Thyroid gland (tissue), 4 donors: ENCODE data around the gene CACNA1I. TPM values are rescaled to one million over a fixed set of nuclear protein-coding genes. Genes with fewer than 3 reads are reported as not detected.

Experiments
- DNase-seq, 2 donors: peaks; one replicate each; pipeline ENCODE4 v3.0.0-alpha.2; 2019
- H3K27ac ChIP-seq, 3 donors: fragments of 200-600 bp; sonication (generic); 1 replicate in 2 of 3; 2 replicates in 1 of 3; pipeline ENCODE4 v1.5.1; 2016 to 2019; ENCODE audit warnings: mild to moderate bottlenecking in 1 of 3, moderate library complexity in 1 of 3
- H3K27me3 ChIP-seq: fragments of 200-600 bp; sonication (generic); one replicate; pipeline ENCODE4 v1.5.1; 2019
- H3K36me3 ChIP-seq, 2 donors: fragments of 200-600 bp; sonication (generic); one replicate each; pipeline ENCODE4 v1.5.1; 2016 to 2019
- H3K4me1 ChIP-seq, 2 donors: fragments of 200-600 bp; sonication (generic); one replicate each; pipeline ENCODE4 v1.5.1; 2017 to 2019
- H3K4me3 ChIP-seq, 3 donors: fragments of 200-600 bp; sonication (generic); replicated peaks in 1 of 3; 1 replicate in 2 of 3; 2 replicates in 1 of 3; pipeline ENCODE4 v1.5.1; 2016; ENCODE audit warnings: mild to moderate bottlenecking in 1 of 3
- H3K9me3 ChIP-seq: fragments of 200-600 bp; sonication (generic); one replicate; pipeline ENCODE4 v1.5.1; 2017
- CTCF ChIP-seq, 6 experiments: fragments of 200-600 bp in 3 of 6; fragments of 450-650 bp in 3 of 6; sonication (generic) in 3 of 6; IDR thresholded peaks; one replicate each; pipeline ENCODE4 v1.5.1; 2016 to 2019; ENCODE audit warnings: antibody characterized with exemption in 6 of 6, mild to moderate bottlenecking in 2 of 6, inconsistent platforms in 1 of 6, moderate library complexity in 1 of 6
- POLR2A ChIP-seq, 2 donors: fragments of 450-650 bp; IDR thresholded peaks; one replicate each; pipeline ENCODE4 v1.6.1; 2017; ENCODE audit warnings: antibody characterized with exemption in 2 of 2, mild to moderate bottlenecking in 2 of 2, moderate library complexity in 1 of 2
- WGBS, 2 donors: methylation state at CpG; one replicate each; pipeline ENCODE4 v1.1.5; 2017; 5-methylcytosine and 5-hydroxymethylcytosine counted together
- intact Hi-C: fragments of 100-400 bp; cut with DNase I; formaldehyde crosslinking; loops from one replicate; pipeline ENCODE4 v1.15.1; 2023
- total RNA-seq, 4 donors: library from RNA; depleted of rRNA; stranded (reverse); fragments of >200 nt; gene quantifications; one replicate each; pipeline ENCODE4 v1.2.3, GENCODE V29; 2016

CACNA1I gene
- total RNA-seq, 4 donors from 2014 or later = 3.7 to 10.7 (median 6.4) TPM

- Histone ChIP-seq H3K27me3 (no peaks in the 10 kb centered on the region), H3K27ac (no peak overlapping the region), H3K9me3 (no peaks in the 10 kb centered on the region), H3K4me1 (no peaks in the 10 kb centered on the region), H3K4me3 (no peak overlapping the region), H3K36me3 (no peaks in the 10 kb centered on the region)
- WGBS, 2 donors = 74 to 86% methylated on average over 15 of the region's 15 CpGs
- intact Hi-C loops = no loop called here
- TF ChIP-seq POLR2A (IDR thresholded peaks at IDR 0.05) (no peak), CTCF (IDR thresholded peaks at IDR 0.05) (no peak)
- DNase-seq = no peak
Measured at GRCh38 chr22:39655831-39656230, 85.3 kb downstream of the CACNA1I start.

- intact Hi-C loops = no loop called here
- 72 to 77% methylated on average over 17 of the region's 17 CpGs for WGBS, 2 donors
- Histone ChIP-seq H3K9me3 (no peaks in the 10 kb centered on the region), H3K27ac (no peak overlapping the region), H3K4me3 (no peak overlapping the region), H3K27me3 (no peaks in the 10 kb centered on the region), H3K4me1 (no peaks in the 10 kb centered on the region), H3K36me3 (no peaks in the 10 kb centered on the region)
- no peak for DNase-seq
- TF ChIP-seq POLR2A (IDR thresholded peaks at IDR 0.05) = no peak
- no peak for TF ChIP-seq CTCF (IDR thresholded peaks at IDR 0.05)
Measured at GRCh38 chr22:39656495-39657490, 86.2 kb downstream of the CACNA1I start.

- intact Hi-C loops = no loop called here
- no peak for DNase-seq
- H3K27me3 ChIP-seq = peaks cover 5% of the 10 kb centered on the region
- 83 to 85% methylated on average over 10 of the region's 10 CpGs for WGBS, 2 donors
- H3K9me3 ChIP-seq = no peaks in the 10 kb centered on the region
- TF ChIP-seq POLR2A (IDR thresholded peaks at IDR 0.05) = no peak
- no peak for TF ChIP-seq CTCF (IDR thresholded peaks at IDR 0.05)
- no peaks in the 10 kb centered on the region for H3K4me1 ChIP-seq
- no peaks in the 10 kb centered on the region for H3K36me3 ChIP-seq
- H3K27ac ChIP-seq = no peak overlapping the region
- H3K4me3 ChIP-seq = no peak overlapping the region
Measured at GRCh38 chr22:39658367-39658766, 87.8 kb downstream of the CACNA1I start.

- Histone ChIP-seq H3K27ac (no peak overlapping the region), H3K4me1 (no peaks in the 10 kb centered on the region), H3K4me3 (no peak overlapping the region), H3K9me3 (no peaks in the 10 kb centered on the region), H3K27me3 (peaks cover 5% of the 10 kb centered on the region), H3K36me3 (no peaks in the 10 kb centered on the region)
- 92 to 97% methylated on average over 8 to 18 of the region's 18 CpGs for WGBS, 2 donors
- intact Hi-C loops = no loop called here
- TF ChIP-seq POLR2A (IDR thresholded peaks at IDR 0.05) (no peak), CTCF (IDR thresholded peaks at IDR 0.05) (no peak)
- no peak for DNase-seq
Measured at GRCh38 chr22:39658806-39659463, 88.4 kb downstream of the CACNA1I start.

GRCh38 chr22:39661501-39661841 lies 90.9 kb downstream of the CACNA1I start:
- Histone ChIP-seq H3K4me1 (peaks cover 8 to 18% of the 10 kb centered on the region in 2 donors), H3K36me3 (no peaks in the 10 kb centered on the region), H3K27ac (no peak overlapping the region), H3K4me3 (no peak overlapping the region), H3K27me3 (peaks cover 5% of the 10 kb centered on the region), H3K9me3 (no peaks in the 10 kb centered on the region)
- DNase-seq = no peak
- WGBS, 2 donors = 71 to 83% methylated on average over 1 of the region's 1 CpG
- TF ChIP-seq CTCF (IDR thresholded peaks at IDR 0.05) (no peak), POLR2A (IDR thresholded peaks at IDR 0.05) (no peak)
- intact Hi-C loops = no loop called here
